Measurements from ENCODE around the gene ARHGEF11.
A peak's percentile ranks its signal among the peaks of the same experiment; 100 is the strongest.

Gene ARHGEF11

DNA sequence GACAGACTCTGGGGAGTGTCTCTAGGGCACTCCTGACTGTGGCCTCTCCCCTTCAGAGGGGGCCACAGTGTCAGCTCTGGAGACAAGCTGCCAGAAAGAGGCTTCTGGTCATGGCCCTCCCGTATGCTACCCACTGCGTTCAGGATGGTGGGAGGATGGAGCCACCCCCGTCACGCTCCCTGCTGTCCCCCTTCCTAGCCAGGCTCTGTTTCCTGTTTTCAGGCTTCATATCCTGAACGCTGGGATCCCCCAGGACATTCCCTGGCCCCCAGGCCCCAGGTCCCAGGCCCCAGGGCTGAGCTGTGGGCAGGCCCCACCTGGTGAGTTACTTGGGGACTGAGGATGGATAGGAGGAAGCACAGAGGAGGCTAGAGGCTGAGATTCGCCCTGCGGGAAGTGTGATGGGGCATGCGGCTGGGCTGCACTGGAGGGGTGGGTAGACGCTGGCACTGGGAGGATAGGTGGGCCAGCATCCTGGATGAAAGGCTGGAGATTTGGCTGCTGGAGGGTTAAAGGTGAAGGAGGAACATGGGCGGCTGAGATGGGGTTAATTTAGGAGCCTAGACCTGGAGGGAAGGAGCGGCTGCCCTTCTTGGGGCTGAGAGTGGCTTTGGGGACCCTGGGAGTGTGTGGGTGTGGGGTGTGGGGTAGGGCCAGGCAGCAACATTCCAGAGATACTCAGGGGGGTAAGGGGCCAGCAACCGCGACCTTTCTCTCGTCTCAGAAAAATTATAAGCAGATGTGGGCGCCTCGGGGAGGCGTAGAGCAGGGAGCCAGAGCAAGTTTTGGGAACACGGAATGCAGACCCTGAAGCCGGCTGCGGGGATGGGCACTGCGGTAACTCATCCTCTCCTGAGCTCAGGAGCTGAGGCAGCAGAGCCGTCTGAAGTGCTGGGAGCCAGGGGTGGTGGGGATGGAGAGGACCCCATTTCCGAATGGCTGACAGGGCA, 143.3 kb downstream of the ARHGEF11 start:
- DNase-seq (ENCODE audit: low spot score) = no peak
- POLR2A ChIA-PET (ENCODE audit: low non-redundant PET) = no interaction called here
- H3K27ac ChIP-seq = peak overlapping the region; percentile 99; the same call in 1 of the 2 replicates
- CTCF ChIA-PET = interaction anchor here (1.3 kb wide), 1 partner anchor 26 kb away, joined by 7 read pairs; no protein-coding TSS in a partner anchor
- TF ChIP-seq CTCF (conservative IDR thresholded peaks at IDR 0.05; ENCODE audit: low read depth) = no peak

DNA sequence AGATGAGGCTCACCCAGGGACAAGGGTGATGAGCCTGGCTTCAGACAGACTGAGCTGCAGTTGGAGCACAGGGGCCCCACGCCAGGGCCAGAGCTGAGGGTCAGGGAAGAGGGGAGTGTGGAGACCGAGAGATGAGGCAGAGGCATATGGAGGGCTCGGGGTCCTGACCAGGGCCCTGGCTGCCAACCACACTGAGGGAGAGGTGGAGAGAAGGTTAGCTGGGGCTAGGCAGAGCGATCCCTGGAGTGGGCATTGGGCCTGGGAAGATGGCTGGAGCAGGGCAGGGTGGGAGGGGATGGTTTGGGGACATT, 144.0 kb downstream of the ARHGEF11 start:
- TF ChIP-seq CTCF (conservative IDR thresholded peaks at IDR 0.05; ENCODE audit: low read depth) = no peak
- ChIA-PET CTCF (interaction anchor here (1.3 kb wide), 1 partner anchor 26 kb away, joined by 7 read pairs; no protein-coding TSS in a partner anchor), POLR2A (ENCODE audit: low non-redundant PET) (no interaction called here)
- H3K27ac ChIP-seq = peak overlapping the region; percentile 99; the same call in 1 of the 2 replicates
- DNase-seq (ENCODE audit: low spot score) = no peak

- CTCF ChIA-PET = interaction anchor here (1.3 kb wide), 1 partner anchor 27 kb away, joined by 7 read pairs; no protein-coding TSS in a partner anchor
- POLR2A ChIA-PET (ENCODE audit: low non-redundant PET) = no interaction called here
- peak overlapping the region; percentile 99; the same call in 1 of the 2 replicates for H3K27ac ChIP-seq
- no peak for DNase-seq (ENCODE audit: low spot score)
- TF ChIP-seq CTCF (conservative IDR thresholded peaks at IDR 0.05; ENCODE audit: low read depth) = no peak
These were observed 144.5 kb downstream of the ARHGEF11 start for GRCh38 chr1:156900896-156901589.

DNA sequence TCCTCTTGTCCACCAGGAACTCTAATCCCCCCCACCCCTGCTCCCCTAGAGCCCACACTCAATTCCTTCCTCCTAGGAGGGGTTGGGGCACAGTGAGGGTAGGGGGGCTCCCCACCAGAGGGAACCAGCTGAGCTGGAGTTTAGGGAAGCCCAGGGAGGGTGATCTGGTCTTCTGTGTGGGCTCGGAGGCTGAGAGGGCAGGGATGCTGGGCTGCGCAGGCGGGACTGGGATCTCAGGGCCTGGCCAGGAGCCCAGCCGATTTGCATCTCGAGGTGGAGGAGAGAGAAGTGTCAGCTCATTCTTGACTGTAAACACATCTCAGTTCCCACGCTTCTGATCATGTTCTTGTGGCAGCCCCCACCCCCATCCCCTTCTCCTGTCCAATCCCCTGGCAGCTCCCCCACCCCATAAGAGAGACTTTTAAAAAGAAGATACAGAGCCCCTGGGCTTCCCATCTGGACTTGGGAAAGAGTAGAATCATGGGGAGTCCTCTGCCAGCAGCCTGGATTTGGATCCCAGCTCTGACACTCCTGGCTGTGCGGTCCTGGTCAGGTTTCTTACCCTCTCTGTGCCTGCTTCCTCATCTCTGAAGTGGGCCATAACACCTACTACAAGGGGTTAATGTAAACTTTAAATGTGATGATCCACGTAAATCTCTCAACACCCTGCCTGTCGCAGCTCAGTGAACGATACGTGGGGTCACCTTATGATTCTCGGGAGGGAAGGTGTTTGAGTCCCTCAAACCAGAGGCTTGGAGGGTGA, 145.4 kb downstream of the ARHGEF11 start:
- DNase-seq (ENCODE audit: low spot score) = no peak
- H3K27ac ChIP-seq = peak overlapping the region; percentile 99
- no peak for TF ChIP-seq CTCF (conservative IDR thresholded peaks at IDR 0.05; ENCODE audit: low read depth)
- POLR2A ChIA-PET (ENCODE audit: low non-redundant PET) = no interaction called here
- CTCF ChIA-PET = interaction anchor here (0.6 to 0.7 kb wide), 4 partner anchors 10 to 400 kb away, joined by 3 to 7 read pairs (median 4); partner anchors contain the start of gene MEF2D

GRCh38 chr1:156898971-156899664, 146.4 kb downstream of the ARHGEF11 start:
- ChIA-PET CTCF (interaction anchor here (0.6 to 1.5 kb wide), 5 partner anchors 9 to 399 kb away, joined by 3 to 7 read pairs (median 4); partner anchors contain the start of gene MEF2D), POLR2A (ENCODE audit: low non-redundant PET) (no interaction called here)
- TF ChIP-seq CTCF (conservative IDR thresholded peaks at IDR 0.05; ENCODE audit: low read depth) = no peak
- DNase-seq (ENCODE audit: low spot score) = no peak
- H3K27ac ChIP-seq = peak overlapping the region; percentile 99
